GM12878 (cell line): ENCODE results near the gene ERP29. TPM values are rescaled to one million over a fixed set of nuclear protein-coding genes. Genes with fewer than 3 reads are reported as not detected.

ENCODE experiments used
- ATAC-seq: fragments of 200-7000 bp; cut with Tn5 transposase; 3 replicates; pipeline ENCODE4 v1.9.1; 2020; ENCODE audit warnings: mild to moderate bottlenecking, moderate library complexity
- Bru-seq: library from RNA; stranded (reverse); fragments of 400-500 nt; gene quantifications from one replicate; lab custom pipeline; 2021; lab: Mats Ljungman, UMichigan
- BruChase-seq, 2 experiments: library from RNA; stranded (reverse); fragments of 400-500 nt; gene quantifications; one replicate each; lab custom pipeline; 2021; lab: Mats Ljungman, UMichigan
- BruUV-seq: library from RNA; stranded (reverse); fragments of 400-500 nt; replicated peaks from 2 replicates; lab custom pipeline; 2021; lab: Mats Ljungman, UMichigan
- CTCF ChIA-PET: fragments of 300-600 bp; sonication (Branson Sonifier 250); formaldehyde crosslinking; extraction: SDS; loops from one replicate; lab custom pipeline; 2021; ENCODE audit warnings: inconsistent platforms; lab: Yijun Ruan, JAX
- POLR2A ChIA-PET: fragments of 350-600 bp; formaldehyde crosslinking; extraction: SDS; loops from one replicate; lab custom pipeline; 2021; ENCODE audit warnings: inconsistent platforms; lab: Charles Lee
- RAD21 ChIA-PET: fragments of 300-600 bp; sonication (Branson Sonifier 250); formaldehyde crosslinking; loops from one replicate; lab custom pipeline; 2023; ENCODE audit warnings: antibody characterized with exemption; ENCODE audit not compliant: unreplicated experiment; lab: Charles Lee
- SMC1A ChIA-PET: fragments of 300-600 bp; sonication (Branson Sonifier 250); formaldehyde crosslinking; loops from one replicate; lab custom pipeline; 2023; ENCODE audit not compliant: unreplicated experiment, uncharacterized antibody; lab: Charles Lee
- DNase-seq: peaks from one replicate; pipeline ENCODE4 v3.0.0-alpha.2; 2011; ENCODE audit warnings: low read depth, low spot score
- FAIRE-seq: peaks from 3 replicates; lab custom pipeline; 2011; peaks lifted over from hg19 to GRCh38; lab: Jason Lieb, UNC
- H2AFZ ChIP-seq: 2 replicates; pipeline ENCODE4 v1.6.0; 2011; ENCODE audit warnings: low read depth, low read length, control low read depth; ENCODE audit not compliant: control insufficient read depth
- H3K27ac ChIP-seq: 2 replicates; pipeline ENCODE4 v1.5.1; 2011; ENCODE audit warnings: control low read depth; ENCODE audit not compliant: control insufficient read depth, insufficient read depth
- H3K27me3 ChIP-seq, 2 experiments: replicated peaks in 1 of 2; 2 replicates each; pipeline versions ENCODE4 v1.6.0 to v1.6.1; 2011; ENCODE audit warnings: low read length in 1 of 2; ENCODE audit not compliant: control insufficient read depth in 2 of 2, insufficient read depth in 2 of 2
- H3K36me3 ChIP-seq, 2 experiments: 2 replicates each; pipeline ENCODE4 v1.5.1; 2011; ENCODE audit warnings: low read length in 1 of 2; ENCODE audit not compliant: control insufficient read depth in 2 of 2, insufficient read depth in 2 of 2
- H3K4me1 ChIP-seq: 2 replicates; pipeline ENCODE4 v1.6.1; 2011; ENCODE audit warnings: mild to moderate bottlenecking, low read length, moderate library complexity, mixed read lengths; ENCODE audit not compliant: control insufficient read depth, insufficient read depth
- H3K4me2 ChIP-seq: 2 replicates; pipeline ENCODE4 v1.6.0; 2011; ENCODE audit warnings: control low read depth; ENCODE audit not compliant: control insufficient read depth, insufficient read depth
- H3K4me3 ChIP-seq: fragments of 200-600 bp; sonication (generic); 2 replicates; pipeline ENCODE4 v1.5.1; 2016
- H3K79me2 ChIP-seq: 2 replicates; pipeline ENCODE4 v1.6.0; 2011; ENCODE audit warnings: low read length; ENCODE audit not compliant: control insufficient read depth, insufficient read depth
- H3K9ac ChIP-seq: 2 replicates; pipeline ENCODE4 v1.8.0; 2011; ENCODE audit warnings: low read length, control low read depth, mixed read lengths; ENCODE audit not compliant: control insufficient read depth, insufficient read depth
- H3K9me3 ChIP-seq: replicated peaks from 3 replicates; pipeline ENCODE4 v1.5.1; 2011; ENCODE audit warnings: mild to moderate bottlenecking, low read length; ENCODE audit not compliant: control insufficient read depth, insufficient read depth
- H4K20me1 ChIP-seq: 2 replicates; pipeline ENCODE4 v1.6.0; 2011; ENCODE audit not compliant: control insufficient read depth, insufficient read depth
- CBX3 ChIP-seq: fragments of 200-600 bp; sonication (generic); IDR thresholded peaks from 2 replicates; pipeline ENCODE4 v1.6.1; 2016; ENCODE audit warnings: low read depth, borderline replicate concordance
- CHD4 ChIP-seq: fragments of 200-600 bp; sonication (generic); IDR thresholded peaks from 2 replicates; pipeline ENCODE4 v1.6.1; 2016; ENCODE audit warnings: mild to moderate bottlenecking
- HSF1 ChIP-seq: fragments of 150-350 bp; IDR thresholded peaks from 2 replicates; pipeline ENCODE4 v1.6.1; 2014; ENCODE audit warnings: mild to moderate bottlenecking, low read depth, low read length
- NFIC ChIP-seq: IDR thresholded peaks from 2 replicates; pipeline ENCODE4 v1.6.1; 2012; ENCODE audit warnings: low read depth, mild to moderate bottlenecking, inconsistent platforms, low read length, moderate library complexity
- PKNOX1 ChIP-seq: fragments of 450-650 bp; IDR thresholded peaks from 2 replicates; pipeline ENCODE4 v1.6.1; 2016; ENCODE audit warnings: mild to moderate bottlenecking
- POLR2AphosphoS2 ChIP-seq: IDR thresholded peaks from 2 replicates; pipeline ENCODE4 v1.6.1; 2011; ENCODE audit warnings: low read depth, mild to moderate bottlenecking, low read length, improper control_type of control experiment, moderate library complexity
- RCOR1 ChIP-seq: conservative IDR thresholded peaks from 2 replicates; pipeline ENCODE4 v1.6.1; 2012; ENCODE audit warnings: low read depth, low read length, improper control_type of control experiment
- SMAD1 ChIP-seq: fragments of 450-650 bp; IDR thresholded peaks from 2 replicates; pipeline ENCODE4 v1.6.1; 2018; ENCODE audit warnings: mild to moderate bottlenecking, low read depth; ENCODE audit not compliant: partially characterized antibody
- SRF ChIP-seq, 2 experiments: IDR thresholded peaks; 2 replicates each; pipeline ENCODE4 v1.6.1; 2011; ENCODE audit warnings: low read depth in 2 of 2, low read length in 2 of 2, mild to moderate bottlenecking in 1 of 2, moderate library complexity in 1 of 2
- STAT3 ChIP-seq: IDR thresholded peaks from 2 replicates; pipeline ENCODE4 v1.6.1; 2011; ENCODE audit warnings: low read depth, low read length, improper control_type of control experiment
- TBL1XR1 ChIP-seq: IDR thresholded peaks from 2 replicates; pipeline ENCODE4 v1.6.1; 2012; ENCODE audit warnings: low read depth, low read length, improper control_type of control experiment
- ZNF207 ChIP-seq: fragments of 450-650 bp; IDR thresholded peaks from 2 replicates; pipeline ENCODE4 v1.6.1; 2014; ENCODE audit warnings: antibody characterized with exemption, mild to moderate bottlenecking, borderline replicate concordance
- ZNF274 ChIP-seq: IDR thresholded peaks from one replicate; pipeline ENCODE4 v1.8.0; 2011; ENCODE audit not compliant: insufficient read length, insufficient read depth
- ZSCAN29 ChIP-seq: fragments of 450-650 bp; IDR thresholded peaks from 2 replicates; pipeline ENCODE4 v1.6.1; 2017; ENCODE audit warnings: mild to moderate bottlenecking, moderate library complexity
- ZZZ3 ChIP-seq: IDR thresholded peaks from 2 replicates; pipeline ENCODE4 v1.6.1; 2011; ENCODE audit warnings: low read depth; ENCODE audit not compliant: control insufficient read depth, insufficient read length
- WGBS: methylation state at CpG from one replicate; pipeline ENCODE4 v1.1.6; 2016; ENCODE audit warnings: low lambda C conversion rate; ENCODE audit not compliant: insufficient replicate concordance, insufficient coverage; ENCODE audit errors: missing lambda C conversion rate; 5-methylcytosine and 5-hydroxymethylcytosine counted together
- in situ Hi-C: fragments of 300-500 bp; cut with MboI; formaldehyde crosslinking; loops from 9 replicates; pipeline ENCODE4 v1.14.3; 2018; ENCODE audit warnings: mixed read lengths
- intact Hi-C: fragments of 100-400 bp; cut with micrococcal nuclease; formaldehyde crosslinking; loops from one replicate; pipeline ENCODE4 v1.14.2; 2022; ENCODE audit not compliant: unreplicated experiment
- long read RNA-seq, 2 experiments: library from polyadenylated mRNA; unstranded; transcript quantifications; one replicate each; pipeline ENCODE4 v2.0.0, GENCODE V29; 2019 to 2020
- polyA minus RNA-seq, 3 experiments: library from RNA; depleted of rRNA, polyadenylated mRNA; stranded (reverse); fragments of >200 nt; gene quantifications; 2 replicates each; pipeline ENCODE4 v1.2.3, GENCODE V29; 2011
- polyA plus RNA-seq, 11 experiments: library from polyadenylated mRNA; depleted of rRNA in 4 of 11; unstranded in 6 of 11; stranded (reverse) in 5 of 11; fragments of >200 nt; fragmentation: Nextera tagmentation in 4 of 11; fragmentation: Illumina TruSeq in 1 of 11; extraction: Ambion mirVana in 4 of 11; extraction: Trizol in 1 of 11; gene quantifications; 1 replicate in 1 of 11; 2 replicates in 10 of 11; pipeline versions ENCODE4 v1.2.1 to v1.2.3, GENCODE V29; 2011 to 2016; ENCODE audit warnings: inconsistent platforms in 2 of 11, missing spikeins in 2 of 11, low read depth in 1 of 11
- total RNA-seq, 4 experiments: library from RNA; depleted of rRNA in 3 of 4; stranded (reverse); fragments of >200 nt in 3 of 4; fragmentation: Illumina TruSeq in 1 of 4; extraction: Trizol in 1 of 4; gene quantifications; 2 replicates each; pipeline versions ENCODE4 v1.2.1 to v1.2.3, GENCODE V29; 2013 to 2021

Gene ERP29
- total RNA-seq (2013; cell fraction: nucleolus; rRNA removed): 40.7 and 48.7 TPM in 2 replicates
- total RNA-seq (2014; rRNA removed) (43.9 and 46.7 TPM in 2 replicates), total RNA-seq (2014; rRNA removed; fragmentation: Illumina TruSeq; extraction: Trizol) (127 and 141 TPM in 2 replicates), total RNA-seq (2021) (97.8 and 102 TPM in 2 replicates), polyA plus RNA-seq (2011; rRNA removed) (146 and 157 TPM in 2 replicates), polyA plus RNA-seq (2014; fragmentation: Illumina TruSeq; extraction: Trizol) (59.9 and 106 TPM in 2 replicates), polyA plus RNA-seq (2014; fragmentation: Nextera tagmentation; extraction: Ambion mirVana) (100 to 1,000 TPM in 1 of 2 experiments, 10 to 100 TPM in 1; 47.1 to 119 TPM), polyA plus RNA-seq (2014; rRNA removed) (115 and 127 TPM in 2 replicates), polyA plus RNA-seq (2016; fragmentation: Nextera tagmentation; extraction: Ambion mirVana) (100 to 1,000 TPM; 103 to 107 TPM), polyA minus RNA-seq (2011; rRNA and poly(A)+ RNA removed) (41.3 and 60.9 TPM in 2 replicates), Bru-seq, nascent RNA (percentile 88 among the genes with signal in this experiment), BruChase-seq, experiment 1, labeled RNA remaining after a 6-hour chase (percentile 84 among the genes with signal in this experiment), BruChase-seq, experiment 2, labeled RNA remaining after a 2-hour chase (percentile 84 among the genes with signal in this experiment)
- polyA plus RNA-seq (2011; ENCODE audit: low read depth): 75.1 TPM
- 88.1 and 112 TPM in 2 replicates for polyA plus RNA-seq (2011; cell fraction: cytosol; rRNA removed)
- polyA plus RNA-seq (2011; cell fraction: nucleus; rRNA removed): 49.8 and 50.8 TPM in 2 replicates
- 106 and 152 TPM in 2 replicates for polyA plus RNA-seq (2012)
- 22.9 and 26.9 TPM in 2 replicates for polyA minus RNA-seq (2011; cell fraction: cytosol; rRNA and poly(A)+ RNA removed)
- 13.1 and 18.3 TPM in 2 replicates for polyA minus RNA-seq (2011; cell fraction: nucleus; rRNA and poly(A)+ RNA removed)
- long read RNA-seq, experiment 1, transcript ERP29-202 (2 exons, 1,333 nt): minor isoform, 10 of 208 reads
- long read RNA-seq, experiment 1, transcript ERP29-201 (3 exons, 1,735 nt): major isoform, 194 of 208 reads
- long read RNA-seq, experiment 1, partial matches to known transcripts: 3 of 208 reads
- long read RNA-seq, experiment 1, other reads (novel, unspliced or antisense): 1 of 208 reads
- long read RNA-seq, experiment 2, transcript ERP29-201 (3 exons, 1,735 nt): major isoform, 230 of 241 reads
- long read RNA-seq, experiment 2, transcript ERP29-202 (2 exons, 1,333 nt): minor isoform, 6 of 241 reads
- long read RNA-seq, experiment 2, partial matches to known transcripts: 2 of 241 reads
- long read RNA-seq, experiment 2, other reads (novel, unspliced or antisense): 3 of 241 reads

DNA sequence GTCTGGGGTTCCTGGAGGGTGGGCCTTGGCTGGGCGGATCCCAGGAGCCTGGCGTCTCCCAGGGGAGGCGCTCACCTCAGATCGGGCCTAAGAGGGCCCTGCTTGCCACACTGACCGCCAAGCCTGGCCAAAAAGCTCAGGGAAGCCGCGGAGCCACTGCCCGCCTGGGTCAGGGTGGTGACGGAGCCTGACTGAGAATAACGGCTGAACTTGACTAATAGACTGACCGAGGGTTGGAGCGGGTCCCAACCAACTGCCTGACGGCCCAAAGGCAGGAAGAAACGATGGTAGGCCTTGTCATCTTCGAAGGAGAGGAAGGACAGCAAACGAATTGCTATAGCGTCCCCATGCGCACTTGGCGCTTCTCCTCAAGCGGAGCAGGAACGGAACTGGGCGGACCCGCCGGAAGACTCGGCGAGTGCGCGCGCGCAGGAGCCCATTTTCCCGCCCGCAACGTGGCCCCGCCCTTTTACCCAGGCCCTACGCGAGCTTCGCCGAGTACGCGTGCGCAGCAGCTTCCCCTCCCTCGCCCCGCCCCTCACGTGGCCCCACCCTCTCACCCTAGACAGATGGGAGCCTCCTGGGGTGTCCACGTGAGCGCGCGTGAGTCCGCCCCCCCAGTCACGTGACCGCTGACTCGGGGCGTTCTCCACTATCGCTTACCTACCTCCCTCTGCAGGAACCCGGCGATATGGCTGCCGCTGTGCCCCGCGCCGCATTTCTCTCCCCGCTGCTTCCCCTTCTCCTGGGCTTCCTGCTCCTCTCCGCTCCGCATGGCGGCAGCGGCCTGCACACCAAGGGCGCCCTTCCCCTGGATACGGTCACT is at the start of gene ERP29, which contains the start of gene TMEM116:
TSS of gene ERP29 (plus strand) at position 652 of the 826 bp plus-strand sequence. CDS start at position 692, 40 bp downstream.
TSS of gene TMEM116 (minus strand) at position 391 of the 826 bp plus-strand sequence. CDS start 7,895 bp downstream, outside the sequence.
- WGBS: under 1% methylated on average over 59 of the region's 67 CpGs
- TF ChIP-seq ZZZ3: no peak
- TF ChIP-seq HSF1: no peak
- no peak for TF ChIP-seq STAT3
- peak; percentile 56; the same call in 1 of the 2 replicates for TF ChIP-seq ZNF207
- no peak for TF ChIP-seq CHD4
- no peak for TF ChIP-seq SRF (IDR thresholded peaks at IDR 0.05; ENCODE audit: low read depth in 2 of 2, low read length in 2 of 2)
- TF ChIP-seq POLR2AphosphoS2: peak; percentile 94
- no peak for TF ChIP-seq CBX3
- no peak for TF ChIP-seq PKNOX1
- TF ChIP-seq TBL1XR1: peak; percentile 39; the same call in 1 of the 2 replicates
- no peak for TF ChIP-seq ZSCAN29
- TF ChIP-seq ZNF274: no peak
- TF ChIP-seq RCOR1: no peak
- TF ChIP-seq NFIC: no peak
- TF ChIP-seq SMAD1: peak; percentile 75

More for the DNA sequence above, at the start of gene ERP29, which contains the start of gene TMEM116:
- peak within 1 kb of the TSS; percentile 89 for H3K9ac ChIP-seq
- intact Hi-C loops: loop anchor here (5.0 to 10.0 kb wide), 3 partner anchors 66 to 372 kb away; partner anchors contain the start of genes HECTD4 and TRAFD1
- ChIA-PET RAD21 (interaction anchor here (0.6 to 4.0 kb wide), 21 partner anchors 10 to 374 kb away, joined by 3 to 61 read pairs (median 4); partner anchors contain the start of genes MAPKAPK5 and TRAFD1), POLR2A (interaction anchor here (0.6 to 2.8 kb wide), 14 partner anchors 9 to 374 kb away, joined by 3 to 17 read pairs (median 4); partner anchors contain the start of gene NAA25), SMC1A (interaction anchor here (1.4 to 5.4 kb wide), 4 partner anchors 10 to 69 kb away, joined by 3 to 51 read pairs (median 14); no protein-coding TSS in a partner anchor), CTCF (interaction anchor here (0.7 to 5.4 kb wide), 11 partner anchors 9 to 553 kb away, joined by 3 to 40 read pairs (median 4); partner anchors contain the start of gene TRAFD1)
- peaks cover 2% of the 10 kb centered on the region; the same call in 2 of the 3 replicates for H3K9me3 ChIP-seq
- H3K4me1 ChIP-seq: peaks cover 16% of the 10 kb centered on the region; the same call in 1 of the 2 replicates
- BruUV-seq: TSS peak; percentile 93
- in situ Hi-C loops: loop anchor here (5.0 kb wide), 1 partner anchor 66 kb away; no protein-coding TSS in a partner anchor
- peak; percentile 98 for DNase-seq
- H3K36me3 ChIP-seq: peaks cover 0 to 7% of the 10 kb centered on the region in 2 experiments; a peak in 2 of 4 replicates
- peak; percentile 47 for FAIRE-seq
- H3K79me2 ChIP-seq: peaks cover 60% of the 10 kb centered on the region
- peak within 1 kb of the TSS; percentile 93 for H3K4me2 ChIP-seq
- H3K27me3 ChIP-seq: no peaks in the 10 kb centered on the region
- no peaks in the 10 kb centered on the region for H4K20me1 ChIP-seq
- peak; percentile 82 for ATAC-seq
- peak within 1 kb of the TSS; percentile 97 for H3K4me3 ChIP-seq
- H2AFZ ChIP-seq: peak within 1 kb of the TSS; percentile 90
- peak within 1 kb of the TSS; percentile 97 for H3K27ac ChIP-seq
